Measurements from ENCODE around the gene ZNHIT6. TPM values are rescaled to one million over a fixed set of nuclear protein-coding genes. Genes with fewer than 3 reads are reported as not detected.

ZNHIT6 gene
- total and polyA plus RNA-seq, 2 of the 8 experiments (the other 6 are each of a cell fraction or from before 2014, with no cell fraction given) = 5.9 to 17.2 TPM

GRCh38 chr1:85621430-85621829, 86.8 kb downstream of the ZNHIT6 start:
- Histone ChIP-seq H3K9ac (replicated peaks in 1 of 4; ENCODE audit: extremely low read depth in 1 of 4, low read depth in 3 of 4, low read length in 3 of 4) (no peak overlapping the region), H2BK5ac (ENCODE audit: low read depth, low read length) (no peak overlapping the region), H2BK15ac (ENCODE audit: low read length) (no peak overlapping the region), H2AFZ (ENCODE audit: low read length) (no peak overlapping the region), H3K23me2 (ENCODE audit: low read depth, low read length) (peaks cover 2% of the 10 kb centered on the region; the same call in 1 of the 2 replicates), H4K20me1 (replicated peaks in 1 of 2; ENCODE audit: control insufficient read depth in 1 of 2, insufficient read depth in 2 of 2, low read length in 2 of 2) (no peaks in the 10 kb centered on the region), H3K79me2 (ENCODE audit: control insufficient read depth in 1 of 2, insufficient read depth in 2 of 2, low read length in 2 of 2) (no peaks in the 10 kb centered on the region), H2BK120ac (replicated peaks; ENCODE audit: low read depth, low read length) (no peak overlapping the region), H3K4ac (replicated peaks; ENCODE audit: insufficient read length, low read depth, low read length) (no peak overlapping the region), H4K91ac (replicated peaks; ENCODE audit: insufficient read length, low read length) (no peak overlapping the region), H4K8ac (ENCODE audit: extremely low read depth, insufficient read depth, low read length) (no peak overlapping the region), H3K27ac (ENCODE audit: low read depth, low read length) (no peak overlapping the region), H3K4me1 (replicated peaks in 1 of 4; ENCODE audit: control insufficient read depth in 3 of 4, insufficient read depth in 4 of 4, low read length in 3 of 4) (no peaks in the 10 kb centered on the region), H3K14ac (ENCODE audit: insufficient read length) (no peak overlapping the region), H2AK5ac (ENCODE audit: low read depth, low read length) (no peak overlapping the region), H3K9me3 (ENCODE audit: insufficient read depth in 2 of 2, low read depth in 1 of 2, low read length in 1 of 2) (peaks cover 21 to 23% of the 10 kb centered on the region in 2 experiments; a peak in 3 of 4 replicates), H4K5ac (ENCODE audit: insufficient read length, low read depth, low read length) (no peak overlapping the region), H3K56ac (replicated peaks; ENCODE audit: insufficient read length, low read depth, low read length) (no peak overlapping the region), H3K4me3 (ENCODE audit: extremely low read depth in 1 of 4, insufficient read depth in 2 of 4, low read depth in 3 of 4, low read length in 4 of 4) (no peak overlapping the region), H2BK12ac (ENCODE audit: low read depth, low read length) (no peak overlapping the region), H3K23ac (ENCODE audit: insufficient read length) (no peak overlapping the region), H2BK20ac (ENCODE audit: low read length) (no peak overlapping the region), H3K36me3 (ENCODE audit: control insufficient read depth in 2 of 4, insufficient read depth in 4 of 4, low read length in 3 of 4) (peaks cover 0 to 16% (median under 1%) of the 10 kb centered on the region in 4 experiments; a peak in 4 of 8 replicates), H3K27me3 (replicated peaks in 1 of 4; ENCODE audit: control insufficient read depth in 3 of 4, extremely low read depth in 1 of 4, insufficient read depth in 3 of 4, low read length in 3 of 4) (no peaks in the 10 kb centered on the region), H3K79me1 (ENCODE audit: low read depth, low read length) (no peaks in the 10 kb centered on the region), H3K18ac (ENCODE audit: extremely low read depth, low read length) (no peak overlapping the region), H3K4me2 (ENCODE audit: insufficient read depth in 1 of 2, low read depth in 2 of 2, low read length in 2 of 2) (no peak overlapping the region)
- WGBS, 2 experiments (ENCODE audit: extremely low coverage in 1 of 2, insufficient coverage in 1 of 2, insufficient read length in 1 of 2, insufficient replicate concordance in 2 of 2, low coverage in 1 of 2, low lambda C conversion rate in 2 of 2, missing lambda C conversion rate in 1 of 2) = 80% methylated on average over 1 of the region's 1 CpG; no CpG with 5 or more reads in 1 of the 2 experiments
- POLR2A ChIA-PET (ENCODE audit: partially characterized antibody) = interaction anchor here (1.8 kb wide), 1 partner anchor 38 kb away, joined by 5 read pairs; no protein-coding TSS in a partner anchor
- DNase-seq (ENCODE audit: low read depth in 1 of 2, low spot score in 2 of 2) (no peak), FAIRE-seq (no peak)
- CTCF ChIA-PET (ENCODE audit: partially characterized antibody) = no interaction called here
- TF ChIP-seq ZNF274 (IDR thresholded peaks at IDR 0.05; ENCODE audit: borderline replicate concordance, extremely low read depth, low read length) (no peak), TAF1 (IDR thresholded peaks at IDR 0.05; ENCODE audit: low read depth, low read length) (no peak), EGR1 (IDR thresholded peaks at IDR 0.05; ENCODE audit: borderline replicate concordance, low read depth, low read length) (no peak), SAP30 (IDR thresholded peaks at IDR 0.05; ENCODE audit: insufficient read depth, insufficient replicate concordance, low read length) (no peak), MAFK (IDR thresholded peaks at IDR 0.05; ENCODE audit: low read depth, low read length) (no peak), POLR2A (IDR thresholded peaks at IDR 0.05; ENCODE audit: control extremely low read depth in 1 of 2, low read depth in 2 of 2, low read length in 2 of 2) (no peak), SRF (IDR thresholded peaks at IDR 0.05; ENCODE audit: low read depth, low read length) (no peak), CBX5 (IDR thresholded peaks at IDR 0.05; ENCODE audit: low read depth, low read length) (no peak), NANOG (IDR thresholded peaks at IDR 0.05; ENCODE audit: insufficient read depth, low read depth, low read length, poor library complexity, severe bottlenecking) (no peak), KDM1A (IDR thresholded peaks at IDR 0.05; ENCODE audit: borderline replicate concordance, low read length) (peak; percentile 91; the same call in 1 of the 2 replicates), CHD2 (IDR thresholded peaks at IDR 0.05; ENCODE audit: low read length) (no peak)
- TF ChIP-seq, protein P1, sequence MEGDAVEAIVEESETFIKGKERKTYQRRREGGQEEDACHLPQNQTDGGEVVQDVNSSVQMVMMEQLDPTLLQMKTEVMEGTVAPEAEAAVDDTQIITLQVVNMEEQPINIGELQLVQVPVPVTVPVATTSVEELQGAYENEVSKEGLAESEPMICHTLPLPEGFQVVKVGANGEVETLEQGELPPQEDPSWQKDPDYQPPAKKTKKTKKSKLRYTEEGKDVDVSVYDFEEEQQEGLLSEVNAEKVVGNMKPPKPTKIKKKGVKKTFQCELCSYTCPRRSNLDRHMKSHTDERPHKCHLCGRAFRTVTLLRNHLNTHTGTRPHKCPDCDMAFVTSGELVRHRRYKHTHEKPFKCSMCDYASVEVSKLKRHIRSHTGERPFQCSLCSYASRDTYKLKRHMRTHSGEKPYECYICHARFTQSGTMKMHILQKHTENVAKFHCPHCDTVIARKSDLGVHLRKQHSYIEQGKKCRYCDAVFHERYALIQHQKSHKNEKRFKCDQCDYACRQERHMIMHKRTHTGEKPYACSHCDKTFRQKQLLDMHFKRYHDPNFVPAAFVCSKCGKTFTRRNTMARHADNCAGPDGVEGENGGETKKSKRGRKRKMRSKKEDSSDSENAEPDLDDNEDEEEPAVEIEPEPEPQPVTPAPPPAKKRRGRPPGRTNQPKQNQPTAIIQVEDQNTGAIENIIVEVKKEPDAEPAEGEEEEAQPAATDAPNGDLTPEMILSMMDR (IDR thresholded peaks at IDR 0.05; ENCODE audit: control extremely low read depth in 1 of 3, insufficient read depth in 1 of 3, low read depth in 1 of 3, low read length in 3 of 3) = no peak
